GM12892 (cell line): Measurements from ENCODE around the gene FCGR3A.

ENCODE experiments used
- POLR2A ChIP-seq: IDR thresholded peaks from 2 replicates; pipeline ENCODE4 v1.6.1; 2011; ENCODE audit warnings: low read depth, low read length, control low read depth
- POLR2AphosphoS5 ChIP-seq: IDR thresholded peaks from 2 replicates; pipeline ENCODE4 v1.6.1; 2011; ENCODE audit warnings: low read depth, low read length, control low read depth
- TAF1 ChIP-seq: IDR thresholded peaks from 2 replicates; pipeline ENCODE4 v1.6.1; 2011; ENCODE audit warnings: low read depth, mild to moderate bottlenecking, control low read depth, low read length, borderline replicate concordance

- no peak for TF ChIP-seq POLR2A
- no peak for TF ChIP-seq POLR2AphosphoS5
- TF ChIP-seq TAF1 = no peak
Measured at GRCh38 chr1:161511756-161512060, 37.9 kb downstream of the FCGR3A start.
